GM08714 (cell line): Measurements from ENCODE around the gene PNPO.

Source experiments
- H3K4me3 ChIP-seq: fragments of 200-500 bp; sonication (Bioruptor generic); 2 replicates; pipeline ENCODE4 v1.5.1; 2014; ENCODE audit warnings: mild to moderate bottlenecking, low read length, inconsistent platforms
- ZNF274 ChIP-seq: IDR thresholded peaks from 2 replicates; pipeline ENCODE4 v1.6.1; 2012; ENCODE audit warnings: mild to moderate bottlenecking, low read depth, low read length

PNPO gene

DNA sequence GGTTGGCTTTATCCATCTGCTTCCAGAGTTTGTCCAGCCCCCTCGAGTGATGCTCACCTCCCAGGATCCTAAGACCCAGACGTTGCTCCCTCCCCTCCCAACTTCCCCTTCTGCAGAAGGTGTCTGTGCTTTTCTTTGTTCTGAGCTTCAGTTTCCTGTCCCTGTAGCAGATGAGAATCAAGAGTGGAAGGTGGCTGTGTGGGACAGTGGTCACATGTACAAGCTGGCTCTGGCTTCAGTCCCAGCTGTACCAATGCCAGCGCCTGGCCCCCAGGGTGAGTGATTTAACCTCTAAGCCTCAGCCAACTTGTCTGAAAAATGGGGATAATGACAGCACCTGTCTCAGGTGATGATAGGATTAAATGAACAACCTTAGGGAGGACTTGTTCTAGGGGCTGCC lies 8.6 kb downstream of the PNPO start:
- TF ChIP-seq ZNF274: no peak
- H3K4me3 ChIP-seq: no peak overlapping the region; the same call in 1 of the 2 replicates

GRCh38 chr17:47950448-47950847 lies 9.1 kb downstream of the PNPO start:
- no peak overlapping the region for H3K4me3 ChIP-seq
- no peak for TF ChIP-seq ZNF274

DNA sequence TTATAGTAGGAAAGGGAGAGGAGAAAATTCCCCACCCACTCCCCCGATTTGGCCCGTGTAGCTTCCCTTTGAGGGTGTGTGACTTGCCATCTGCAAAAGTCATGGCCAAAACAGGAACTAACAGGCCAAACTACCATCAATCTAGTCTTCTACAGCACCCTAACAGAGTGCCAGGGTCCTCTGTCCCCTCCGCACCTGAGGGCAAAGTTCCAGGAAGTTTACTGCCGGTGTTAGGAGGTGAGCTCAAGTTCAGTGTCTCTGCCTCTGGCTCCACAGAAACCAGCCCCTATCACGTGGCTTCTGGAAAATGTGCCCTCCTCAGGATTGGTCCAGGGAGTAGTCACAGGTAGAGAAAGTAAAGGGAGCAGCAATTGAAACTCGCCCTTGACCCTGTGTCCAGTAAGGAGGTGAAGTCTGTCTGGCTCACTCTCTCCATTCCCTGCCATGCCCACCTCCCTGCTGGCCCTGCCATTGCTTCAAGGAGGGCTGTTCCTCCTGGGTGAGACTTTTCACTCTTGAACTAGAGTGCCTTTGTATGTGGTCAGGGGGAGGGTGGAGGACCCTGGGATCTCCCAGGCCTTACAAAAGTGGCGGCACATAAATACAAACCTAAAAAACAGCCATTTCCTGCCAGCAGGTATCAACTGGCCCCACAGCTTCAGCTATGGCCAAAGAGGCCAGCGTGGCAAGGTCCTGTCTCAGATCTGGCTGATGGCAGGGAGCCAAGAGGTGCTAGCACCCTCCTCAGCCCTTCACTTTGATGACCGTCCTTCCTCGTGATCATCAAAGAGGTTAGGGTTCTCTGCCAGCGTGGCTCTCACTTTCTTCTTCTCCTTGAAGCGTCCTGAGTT lies 11.0 kb downstream of the PNPO start:
- TF ChIP-seq ZNF274: no peak
- no peak overlapping the region for H3K4me3 ChIP-seq

- no peak for TF ChIP-seq ZNF274
- no peak overlapping the region for H3K4me3 ChIP-seq
These were observed 12.5 kb downstream of the PNPO start for GRCh38 chr17:47953909-47954308.

GRCh38 chr17:47955497-47956461 lies 14.4 kb downstream of the PNPO start:
- no peak for TF ChIP-seq ZNF274
- H3K4me3 ChIP-seq: no peak overlapping the region

DNA sequence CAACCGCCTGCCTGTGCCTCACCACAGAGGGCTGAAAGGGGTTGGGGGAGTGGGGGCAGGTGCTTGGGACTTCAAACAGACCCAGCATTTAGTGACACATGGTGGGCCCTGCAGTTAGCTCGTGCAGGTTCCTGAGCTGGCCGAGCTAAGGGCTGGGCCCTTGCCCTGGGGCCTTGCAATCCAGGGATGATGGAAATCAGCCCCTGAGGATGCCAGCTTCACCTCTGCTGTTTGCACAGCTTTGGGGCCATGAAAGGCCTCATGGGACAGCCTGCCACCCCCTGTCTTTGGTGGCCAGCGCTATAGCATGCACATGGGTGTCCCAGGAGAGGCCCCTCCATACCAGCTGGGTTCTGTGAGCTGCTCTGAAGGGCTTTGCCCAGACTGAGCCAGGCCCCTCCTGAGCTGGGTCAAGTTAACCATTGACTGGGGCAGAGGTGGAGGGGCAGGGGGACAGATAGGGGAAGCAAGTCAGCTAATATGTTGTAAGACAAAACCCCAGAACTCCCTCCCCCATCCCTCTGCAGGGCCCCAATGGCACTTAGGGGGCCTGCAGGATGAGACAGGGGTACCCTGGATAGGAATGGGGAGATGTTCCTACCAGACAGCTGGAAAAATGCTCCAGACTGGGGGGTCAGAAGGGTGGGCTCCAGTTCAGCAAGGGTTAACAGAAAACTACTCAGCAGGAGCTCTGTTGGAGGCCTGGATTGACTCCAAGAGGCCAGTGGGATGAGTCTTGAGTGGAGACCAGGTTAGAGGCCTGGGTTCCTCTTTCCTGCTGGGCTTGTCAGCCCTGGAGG lies 15.6 kb downstream of the PNPO start:
- H3K4me3 ChIP-seq: no peak overlapping the region
- no peak for TF ChIP-seq ZNF274

- no peak within 1 kb of the TSS for H3K4me3 ChIP-seq
These were observed 16.5 kb downstream of the PNPO start, which contains the start of gene PRR15L for GRCh38 chr17:47957591-47958490. PRR15L (minus strand) TSS chr17:47957883; CDS start chr17:47953234, 4,649 bp downstream.

DNA sequence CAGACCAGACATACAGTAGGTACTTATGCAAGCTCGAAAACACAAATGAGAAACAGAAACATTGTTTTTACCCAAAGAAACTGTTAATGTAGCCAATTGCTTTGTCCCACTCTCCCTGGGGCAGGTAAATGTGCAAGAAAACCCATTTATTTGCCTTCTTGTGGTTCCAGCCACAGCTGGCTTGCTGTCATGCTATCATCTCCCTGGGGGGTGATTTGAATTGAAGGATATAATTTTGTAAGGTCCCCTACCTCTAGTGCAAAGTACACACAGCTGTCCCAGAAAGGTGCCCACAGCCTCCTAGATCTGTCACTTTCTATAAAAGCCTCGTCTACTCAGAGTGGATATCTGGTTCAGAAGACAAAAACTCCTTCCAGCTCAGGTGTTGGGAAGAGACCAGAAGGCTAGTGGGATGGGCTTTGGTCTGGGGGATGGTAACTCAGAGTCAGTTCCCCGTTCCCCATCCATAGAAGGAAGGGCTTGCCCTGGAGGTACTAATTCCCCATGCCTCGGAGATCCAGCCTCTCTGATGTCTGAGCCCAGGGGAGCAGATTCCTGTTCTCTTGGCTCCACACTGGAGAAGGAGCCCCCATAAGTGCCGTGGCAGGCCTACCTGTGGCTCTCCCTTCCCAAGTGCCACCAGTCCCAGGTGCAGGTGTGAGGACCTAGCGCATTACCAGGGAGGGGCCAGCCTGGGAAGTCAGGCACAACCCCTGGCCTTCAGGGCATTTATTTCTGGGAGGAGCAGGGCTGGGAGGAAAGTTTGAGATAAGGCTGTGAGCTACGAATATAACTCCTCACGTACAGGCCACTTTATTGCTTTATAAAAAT lies 18.7 kb downstream of the PNPO start:
- no peak for TF ChIP-seq ZNF274
- no peak overlapping the region for H3K4me3 ChIP-seq

More at GRCh38 chr17:47957591-47958490, 16.5 kb downstream of the PNPO start, which contains the start of gene PRR15L:
- no peak for TF ChIP-seq ZNF274

DNA sequence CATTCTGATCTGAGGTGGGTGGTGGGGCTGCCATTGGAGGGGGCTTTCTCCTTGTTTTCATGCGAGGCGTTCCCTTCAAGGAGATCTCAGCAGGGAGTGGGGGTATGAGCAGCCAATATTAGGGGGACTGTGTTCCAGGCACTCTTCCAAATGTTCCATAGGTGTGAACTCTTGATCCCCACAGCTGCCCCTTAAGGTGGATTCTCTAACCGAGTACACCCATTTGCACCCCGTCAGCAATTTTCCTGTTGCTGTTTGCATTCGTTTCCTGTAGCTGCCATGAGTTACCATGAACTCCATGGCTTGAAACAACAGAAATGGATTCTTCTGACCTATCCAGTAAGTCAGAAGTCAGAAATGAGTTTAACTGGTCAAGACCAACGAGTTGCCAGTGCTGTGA lies 20.0 kb downstream of the PNPO start:
- TF ChIP-seq ZNF274: no peak
- H3K4me3 ChIP-seq: no peak overlapping the region

DNA sequence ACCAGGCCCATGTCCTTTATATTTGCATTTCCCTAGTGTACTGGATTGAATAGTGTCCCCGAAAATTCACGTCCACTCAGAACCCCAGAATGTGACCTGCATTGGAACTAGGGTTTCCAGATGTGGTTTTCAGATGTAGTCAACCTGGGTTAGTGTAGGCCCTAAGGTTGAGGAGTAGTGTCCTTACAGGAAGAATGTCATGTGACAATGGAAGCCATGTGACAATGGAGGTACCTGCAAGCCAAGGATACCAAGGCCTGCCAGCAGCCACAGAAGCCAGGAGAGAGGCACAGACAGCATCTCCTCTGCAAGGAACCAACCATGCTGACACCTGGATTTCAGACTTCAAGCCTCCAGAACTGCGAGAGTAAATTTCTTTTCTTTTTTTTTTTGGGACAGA lies 21.5 kb downstream of the PNPO start:
- H3K4me3 ChIP-seq: no peak overlapping the region
- no peak for TF ChIP-seq ZNF274

DNA sequence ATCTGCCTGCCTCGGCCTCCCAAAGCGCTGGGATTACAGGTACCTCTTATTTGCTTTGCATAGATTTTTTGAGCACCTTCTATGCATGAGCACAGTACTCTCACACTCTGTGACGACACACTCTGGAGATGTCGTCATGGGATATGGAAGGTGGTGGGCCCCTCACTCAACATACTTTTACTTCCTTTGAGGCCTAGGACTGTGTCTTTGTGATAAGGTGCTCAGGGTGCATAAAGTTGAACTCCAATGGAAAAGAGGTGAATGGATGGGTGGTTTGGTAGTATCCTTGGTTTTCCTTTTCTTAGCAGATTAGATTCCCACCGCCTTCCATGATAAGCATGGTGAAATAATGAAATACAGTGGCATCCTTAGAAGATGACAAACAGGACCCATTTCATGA lies 23.5 kb downstream of the PNPO start:
- H3K4me3 ChIP-seq: no peak overlapping the region
- no peak for TF ChIP-seq ZNF274

- H3K4me3 ChIP-seq: no peak overlapping the region
- no peak for TF ChIP-seq ZNF274
These were observed 24.7 kb downstream of the PNPO start for GRCh38 chr17:47966079-47966519.
